Ovary (tissue), 9 donors: Measurements from ENCODE around the gene CREBRF. TPM values are rescaled to one million over a fixed set of nuclear protein-coding genes. Genes with fewer than 3 reads are reported as not detected.

Experiments
- DNase-seq, 5 donors: peaks; one replicate each; pipeline ENCODE4 v3.0.0-alpha.2; 2019 to 2020
- H3K27ac ChIP-seq, 2 donors: fragments of 200-600 bp; one replicate each; pipeline versions ENCODE4 v1.5.1 to v1.8.0; 2019 to 2022
- H3K27me3 ChIP-seq: fragments of 200-600 bp; one replicate; pipeline ENCODE4 v1.8.0; 2022
- H3K36me3 ChIP-seq: fragments of 200-600 bp; sonication (generic); one replicate; pipeline ENCODE4 v1.5.1; 2019
- H3K4me1 ChIP-seq: one replicate; pipeline ENCODE4 v1.8.1; 2013; ENCODE audit warnings: mild to moderate bottlenecking, moderate library complexity; ENCODE audit not compliant: insufficient read depth
- H3K4me3 ChIP-seq: fragments of 200-600 bp; sonication (generic); one replicate; pipeline ENCODE4 v1.5.1; 2017
- H3K9me3 ChIP-seq, 2 donors: fragments of 200-600 bp in 1 of 2; sonication (generic) in 1 of 2; one replicate each; pipeline versions ENCODE4 v1.5.1 to v1.8.1; 2013 to 2019; ENCODE audit warnings: mild to moderate bottlenecking in 1 of 2, moderate library complexity in 1 of 2
- EP300 ChIP-seq: sonication (generic); formaldehyde crosslinking; IDR thresholded peaks from one replicate; pipeline ENCODE4 v1.6.1; 2017; ENCODE audit warnings: antibody characterized with exemption
- POLR2A ChIP-seq: fragments of 450-650 bp; IDR thresholded peaks from one replicate; pipeline ENCODE4 v1.6.1; 2017; ENCODE audit warnings: antibody characterized with exemption, mild to moderate bottlenecking, moderate library complexity
- WGBS, 3 donors: extraction: QIAGEN DNeasy Blood & Tissue Kit in 1 of 3; methylation state at CpG; one replicate each; pipeline versions ENCODE4 v1.1.5 to v1.1.7; 2013 to 2017; 5-methylcytosine and 5-hydroxymethylcytosine counted together
- intact Hi-C, 4 donors: fragments of 100-400 bp; cut with DNase I; formaldehyde crosslinking; loops; one replicate each; pipeline versions ENCODE4 v1.11.0 to v1.15.1; 2022 to 2023
- polyA plus RNA-seq, 2 donors: library from polyadenylated mRNA; stranded (reverse); fragments of 200-250 nt in 1 of 2; fragments of 350-450 nt in 1 of 2; fragmentation: Illumina TruSeq in 1 of 2; extraction: RNeasy Lipid Tissue Mini Kit (QIAGEN cat#74804) in 1 of 2; gene quantifications; one replicate each; pipeline ENCODE4 v1.2.3, GENCODE V29; 2013 to 2014
- total RNA-seq, 7 donors: library from RNA; depleted of rRNA in 2 of 7; stranded (reverse); fragments of >200 nt in 2 of 7; fragmentation: NEBNext Ultra II Directional in 3 of 7; extraction: Animal tissue kit (Norgen Biotek cat#: 25700) in 3 of 7; gene quantifications; one replicate each; pipeline versions ENCODE4 v1.1.0 to v1.2.4, GENCODE V29; 2016 to 2023
- TF ChIP-seq, protein P1 (sequence below), 3 donors: fragments of 450-650 bp in 2 of 3; fragments of 200-600 bp in 1 of 3; IDR thresholded peaks; one replicate each; pipeline versions ENCODE4 v1.5.1 to v1.8.0; 2016 to 2022; ENCODE audit warnings: antibody characterized with exemption in 3 of 3, mild to moderate bottlenecking in 1 of 3
- donor health status: DM: no; HTN: no; CAD: no; lungs with moderate emphysema.
- donor health status: DM: no; HTN: no; CAD: no.
- donor health status: Bipolar disorder and iron deficiency.
- donor health status: DM: yes; HTN: yes; CAD: no.
- donor health status: DM: no; HTN: no; CAD: no.
- donor health status: DM: yes; HTN: yes; CAD: no.

Gene CREBRF
- total and polyA plus RNA-seq, 9 donors: 12.3 to 45.9 (median 31.3) TPM

DNA sequence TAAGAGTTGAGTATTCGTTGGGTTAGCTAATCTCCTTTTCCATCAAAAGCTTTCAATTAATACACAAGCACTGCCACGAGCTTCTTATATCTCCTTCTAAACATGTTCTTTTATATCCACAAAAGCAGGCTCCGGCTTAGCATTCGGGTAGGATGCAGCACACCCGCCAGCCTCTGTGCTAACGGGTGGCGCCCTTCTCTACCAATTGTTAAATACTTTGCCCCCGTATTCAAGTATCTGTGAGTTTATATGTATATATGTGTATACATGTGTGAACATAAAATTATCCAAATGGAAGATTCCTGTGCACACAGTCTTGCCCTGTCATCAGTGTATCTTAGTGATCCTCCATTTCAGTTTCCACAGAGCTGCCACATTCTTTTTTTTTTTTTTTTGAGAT lies 116.0 kb downstream of the CREBRF start:
- no peak for DNase-seq
- H3K36me3 ChIP-seq: no peaks in the 10 kb centered on the region
- H3K4me1 ChIP-seq: no peaks in the 10 kb centered on the region
- H3K4me3 ChIP-seq: no peak overlapping the region
- TF ChIP-seq, protein P1, sequence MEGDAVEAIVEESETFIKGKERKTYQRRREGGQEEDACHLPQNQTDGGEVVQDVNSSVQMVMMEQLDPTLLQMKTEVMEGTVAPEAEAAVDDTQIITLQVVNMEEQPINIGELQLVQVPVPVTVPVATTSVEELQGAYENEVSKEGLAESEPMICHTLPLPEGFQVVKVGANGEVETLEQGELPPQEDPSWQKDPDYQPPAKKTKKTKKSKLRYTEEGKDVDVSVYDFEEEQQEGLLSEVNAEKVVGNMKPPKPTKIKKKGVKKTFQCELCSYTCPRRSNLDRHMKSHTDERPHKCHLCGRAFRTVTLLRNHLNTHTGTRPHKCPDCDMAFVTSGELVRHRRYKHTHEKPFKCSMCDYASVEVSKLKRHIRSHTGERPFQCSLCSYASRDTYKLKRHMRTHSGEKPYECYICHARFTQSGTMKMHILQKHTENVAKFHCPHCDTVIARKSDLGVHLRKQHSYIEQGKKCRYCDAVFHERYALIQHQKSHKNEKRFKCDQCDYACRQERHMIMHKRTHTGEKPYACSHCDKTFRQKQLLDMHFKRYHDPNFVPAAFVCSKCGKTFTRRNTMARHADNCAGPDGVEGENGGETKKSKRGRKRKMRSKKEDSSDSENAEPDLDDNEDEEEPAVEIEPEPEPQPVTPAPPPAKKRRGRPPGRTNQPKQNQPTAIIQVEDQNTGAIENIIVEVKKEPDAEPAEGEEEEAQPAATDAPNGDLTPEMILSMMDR (IDR thresholded peaks at IDR 0.05): no peak
- no peak for TF ChIP-seq EP300
- TF ChIP-seq POLR2A: no peak
- H3K27me3 ChIP-seq: no peaks in the 10 kb centered on the region
- intact Hi-C loops: no loop called here
- 89 to 95% (median 90%) methylated on average over 8 of the region's 8 CpGs for WGBS, 3 donors
- H3K27ac ChIP-seq: no peak overlapping the region
- H3K9me3 ChIP-seq: no peaks in the 10 kb centered on the region

DNA sequence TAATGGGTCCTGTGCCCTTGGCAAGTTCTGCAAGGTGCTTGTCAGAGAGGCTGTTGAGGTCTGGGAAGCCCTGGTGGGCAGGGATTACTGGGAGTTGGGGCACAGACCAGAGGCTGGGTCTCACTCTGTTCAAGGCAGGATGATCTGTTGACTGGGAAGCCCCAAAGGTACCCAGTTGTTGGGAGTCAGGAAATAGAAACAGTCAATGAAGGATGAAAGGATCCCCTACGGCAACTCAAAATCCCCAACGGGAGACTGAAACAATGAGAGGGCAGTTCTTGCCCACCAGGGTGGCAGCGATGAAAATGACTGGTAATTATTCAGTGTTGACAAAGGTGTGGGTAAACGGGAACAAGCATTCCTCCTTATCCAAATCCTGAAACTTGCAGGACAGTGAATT lies 119.4 kb downstream of the CREBRF start:
- intact Hi-C loops: no loop called here
- TF ChIP-seq EP300 (no peak), POLR2A (no peak)
- TF ChIP-seq, protein P1 (IDR thresholded peaks at IDR 0.05): no peak

DNA sequence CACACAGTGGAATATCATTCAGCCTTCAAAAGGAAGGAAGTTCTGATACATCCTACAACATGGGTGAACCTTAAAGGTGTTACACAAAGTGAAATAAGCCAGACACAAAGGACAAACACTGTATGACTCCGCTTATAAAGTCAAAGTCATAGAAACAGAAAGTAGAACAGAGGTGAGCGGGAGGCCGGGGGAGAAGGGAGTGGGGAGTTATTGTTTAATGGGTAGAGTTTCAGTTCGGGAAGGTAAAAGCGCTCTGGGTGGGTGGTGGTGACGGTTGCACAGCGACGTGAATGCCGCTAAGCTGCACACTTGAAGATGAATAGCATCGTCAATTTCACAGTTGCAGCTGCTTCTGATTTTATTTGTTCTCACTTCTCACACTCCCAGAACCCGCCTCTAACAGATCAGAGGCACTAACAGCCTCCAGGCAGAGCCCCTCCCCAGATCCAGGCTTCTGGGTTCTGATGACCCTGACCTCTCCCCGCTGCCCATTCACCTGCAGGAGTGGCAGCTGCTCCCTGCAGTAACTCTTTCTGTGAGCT lies 122.3 kb downstream of the CREBRF start:
- 75 to 82% (median 81%) methylated on average over 12 of the region's 12 CpGs for WGBS, 3 donors
- Histone ChIP-seq H3K4me3 (no peak overlapping the region), H3K9me3 (peaks cover 0 to 7% of the 10 kb centered on the region in 2 donors), H3K4me1 (no peaks in the 10 kb centered on the region), H3K36me3 (no peaks in the 10 kb centered on the region), H3K27ac (no peak overlapping the region), H3K27me3 (no peaks in the 10 kb centered on the region)
- TF ChIP-seq POLR2A (no peak), EP300 (no peak)
- TF ChIP-seq, protein P1 (IDR thresholded peaks at IDR 0.05): no peak
- intact Hi-C loops: no loop called here
- no peak for DNase-seq

More for the DNA sequence above, 119.4 kb downstream of the CREBRF start:
- H3K27ac ChIP-seq: no peak overlapping the region
- H3K27me3 ChIP-seq: no peaks in the 10 kb centered on the region
- H3K9me3 ChIP-seq: peaks cover 0 to 7% of the 10 kb centered on the region in 2 donors
- no peaks in the 10 kb centered on the region for H3K4me1 ChIP-seq
- 48 to 62% (median 54%) methylated on average over 4 of the region's 4 CpGs for WGBS, 3 donors
- H3K36me3 ChIP-seq: no peaks in the 10 kb centered on the region
- H3K4me3 ChIP-seq: no peak overlapping the region
- no peak for DNase-seq

DNA sequence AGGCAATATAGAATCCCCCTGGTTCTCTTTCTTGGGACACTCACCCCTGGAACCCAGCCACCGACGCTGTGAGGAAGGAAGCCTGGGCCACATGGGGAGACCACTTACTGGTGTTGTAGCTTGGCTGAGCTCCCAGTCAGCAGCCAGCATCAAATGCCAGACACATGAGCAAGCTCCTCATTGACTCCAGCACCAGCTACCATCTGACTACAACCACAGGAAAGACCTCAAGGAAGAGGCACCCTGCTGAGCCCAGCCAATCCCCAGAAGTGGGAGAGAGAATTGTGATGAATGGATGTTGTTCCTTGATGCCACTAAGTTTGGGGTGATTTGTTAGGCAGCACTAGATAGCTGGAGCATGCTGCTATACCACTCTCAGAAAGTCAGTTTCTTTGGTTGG lies 124.2 kb downstream of the CREBRF start:
- DNase-seq: no peak
- WGBS, 3 donors: 77 to 94% (median 82%) methylated on average over 2 of the region's 2 CpGs
- Histone ChIP-seq H3K9me3 (peaks cover 0 to 7% of the 10 kb centered on the region in 2 donors), H3K36me3 (no peaks in the 10 kb centered on the region), H3K27ac (no peak overlapping the region), H3K4me3 (no peak overlapping the region), H3K4me1 (no peaks in the 10 kb centered on the region), H3K27me3 (no peaks in the 10 kb centered on the region)
- intact Hi-C loops: no loop called here
- TF ChIP-seq POLR2A: no peak
- TF ChIP-seq, protein P1 (IDR thresholded peaks at IDR 0.05): no peak
- TF ChIP-seq EP300: no peak
